ENCODE results near the gene SP3. TPM values are rescaled to one million over a fixed set of nuclear protein-coding genes. Genes with fewer than 3 reads are reported as not detected.

The SP3 gene
- total and polyA plus RNA-seq, 9 of the 15 experiments (the other 6 are each of a cell fraction or from before 2014, with no cell fraction given) = 12.0 to 106 (median 74.9) TPM

GRCh38 chr2:174001107-174001506 lies 35.9 kb upstream of the SP3 start (continued):
- TF ChIP-seq, protein P1, sequence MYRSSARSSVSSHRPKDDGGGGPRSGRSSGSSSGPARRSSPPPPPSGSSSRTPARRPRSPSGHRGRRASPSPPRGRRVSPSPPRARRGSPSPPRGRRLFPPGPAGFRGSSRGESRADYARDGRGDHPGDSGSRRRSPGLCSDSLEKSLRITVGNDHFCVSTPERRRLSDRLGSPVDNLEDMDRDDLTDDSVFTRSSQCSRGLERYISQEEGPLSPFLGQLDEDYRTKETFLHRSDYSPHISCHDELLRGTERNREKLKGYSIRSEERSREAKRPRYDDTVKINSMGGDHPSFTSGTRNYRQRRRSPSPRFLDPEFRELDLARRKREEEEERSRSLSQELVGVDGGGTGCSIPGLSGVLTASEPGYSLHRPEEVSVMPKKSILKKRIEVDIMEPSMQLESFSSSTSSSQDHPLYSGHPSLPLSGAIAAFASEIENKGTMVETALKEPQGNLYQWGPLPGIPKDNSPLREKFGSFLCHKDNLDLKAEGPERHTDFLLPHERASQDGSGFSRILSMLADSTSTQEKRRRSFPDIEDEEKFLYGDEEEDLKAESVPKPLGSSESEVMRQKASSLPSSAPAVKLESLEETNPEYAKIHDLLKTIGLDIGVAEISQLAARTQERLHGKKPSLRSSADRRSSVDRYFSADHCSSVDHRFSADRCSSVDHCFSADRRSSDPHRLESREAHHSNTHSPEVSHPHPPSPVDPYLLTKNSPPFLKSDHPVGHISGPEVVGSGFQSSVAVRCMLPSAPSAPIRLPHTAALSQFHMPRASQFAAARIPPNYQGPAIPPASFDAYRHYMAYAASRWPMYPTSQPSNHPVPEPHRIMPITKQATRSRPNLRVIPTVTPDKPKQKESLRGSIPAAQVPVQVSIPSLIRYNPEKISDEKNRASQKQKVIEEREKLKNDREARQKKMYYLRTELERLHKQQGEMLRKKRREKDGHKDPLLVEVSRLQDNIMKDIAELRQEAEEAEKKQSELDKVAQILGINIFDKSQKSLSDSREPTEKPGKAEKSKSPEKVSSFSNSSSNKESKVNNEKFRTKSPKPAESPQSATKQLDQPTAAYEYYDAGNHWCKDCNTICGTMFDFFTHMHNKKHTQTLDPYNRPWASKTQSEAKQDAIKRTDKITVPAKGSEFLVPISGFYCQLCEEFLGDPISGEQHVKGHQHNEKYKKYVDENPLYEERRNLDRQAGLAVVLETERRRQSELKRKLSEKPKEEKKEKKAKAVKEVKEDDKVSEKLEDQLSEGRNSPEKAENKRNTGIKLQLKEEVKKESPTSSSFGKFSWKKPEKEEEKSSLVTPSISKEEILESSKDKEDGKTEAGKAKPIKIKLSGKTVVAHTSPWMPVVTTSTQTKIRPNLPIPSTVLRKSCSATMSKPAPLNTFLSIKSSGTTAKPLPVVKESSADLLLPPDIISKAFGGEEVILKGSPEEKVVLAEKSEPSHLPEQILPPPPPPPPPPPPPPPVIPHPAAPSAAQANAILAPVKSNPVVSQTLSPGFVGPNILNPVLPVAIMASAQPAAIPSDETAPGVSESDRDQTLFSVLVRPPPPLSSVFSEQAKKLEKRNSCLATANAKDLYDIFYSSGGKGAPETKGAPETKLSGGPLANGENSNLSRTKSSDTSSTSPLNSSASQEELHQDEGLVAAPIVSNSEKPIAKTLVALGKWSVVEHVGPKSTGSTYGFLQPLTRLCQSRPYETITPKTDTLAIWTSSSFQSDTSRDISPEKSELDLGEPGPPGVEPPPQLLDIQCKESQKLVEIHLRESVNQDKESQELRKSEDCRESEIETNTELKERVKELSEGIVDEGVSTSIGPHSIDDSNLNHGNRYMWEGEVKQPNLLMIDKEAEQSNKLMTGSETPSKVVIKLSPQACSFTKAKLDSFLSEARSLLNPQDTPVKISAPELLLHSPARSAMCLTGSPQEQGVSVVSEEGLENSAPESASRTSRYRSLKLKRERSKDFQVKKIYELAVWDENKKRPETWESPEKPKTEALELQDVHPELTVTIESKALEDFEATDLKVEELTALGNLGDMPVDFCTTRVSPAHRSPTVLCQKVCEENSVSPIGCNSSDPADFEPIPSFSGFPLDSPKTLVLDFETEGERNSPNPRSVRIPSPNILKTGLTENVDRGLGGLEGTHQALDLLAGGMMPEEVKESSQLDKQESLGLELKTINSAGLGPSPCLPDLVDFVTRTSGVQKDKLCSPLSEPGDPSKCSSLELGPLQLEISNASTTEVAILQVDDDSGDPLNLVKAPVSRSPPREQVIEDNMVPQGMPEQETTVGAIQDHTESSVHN (IDR thresholded peaks at IDR 0.05; ENCODE audit: borderline replicate concordance in 1 of 2, low read depth in 1 of 2) = no peak
- no peak for TF ChIP-seq HIVEP1 (CRISPR knock-in tag; IDR thresholded peaks at IDR 0.05)
- no peak for TF ChIP-seq CXXC5 (CRISPR knock-in tag; IDR thresholded peaks at IDR 0.05)
- no peak for TF ChIP-seq CHCHD3 (CRISPR knock-in tag; IDR thresholded peaks at IDR 0.05)
- TF ChIP-seq, protein P2, sequence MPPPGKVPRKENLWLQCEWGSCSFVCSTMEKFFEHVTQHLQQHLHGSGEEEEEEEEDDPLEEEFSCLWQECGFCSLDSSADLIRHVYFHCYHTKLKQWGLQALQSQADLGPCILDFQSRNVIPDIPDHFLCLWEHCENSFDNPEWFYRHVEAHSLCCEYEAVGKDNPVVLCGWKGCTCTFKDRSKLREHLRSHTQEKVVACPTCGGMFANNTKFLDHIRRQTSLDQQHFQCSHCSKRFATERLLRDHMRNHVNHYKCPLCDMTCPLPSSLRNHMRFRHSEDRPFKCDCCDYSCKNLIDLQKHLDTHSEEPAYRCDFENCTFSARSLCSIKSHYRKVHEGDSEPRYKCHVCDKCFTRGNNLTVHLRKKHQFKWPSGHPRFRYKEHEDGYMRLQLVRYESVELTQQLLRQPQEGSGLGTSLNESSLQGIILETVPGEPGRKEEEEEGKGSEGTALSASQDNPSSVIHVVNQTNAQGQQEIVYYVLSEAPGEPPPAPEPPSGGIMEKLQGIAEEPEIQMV (tag; conservative IDR thresholded peaks at IDR 0.05; ENCODE audit: low read depth) = no peak
- no peak for TF ChIP-seq NRF1 (conservative IDR thresholded peaks at IDR 0.05 in 1 of 2, IDR thresholded peaks at IDR 0.05 in 1 of 2)
- no peak for TF ChIP-seq ZNF212 (CRISPR knock-in tag; IDR thresholded peaks at IDR 0.05)
- TF ChIP-seq ZBTB11 (CRISPR knock-in tag; IDR thresholded peaks at IDR 0.05) = no peak
- TF ChIP-seq U2AF2 (optimal IDR thresholded peaks at IDR 0.05; ENCODE audit: low read depth, low read length) = no peak
- no peak for TF ChIP-seq E2F8 (IDR thresholded peaks at IDR 0.05; ENCODE audit: low read depth, partially characterized antibody)
- TF ChIP-seq BACH1 (tag; IDR thresholded peaks at IDR 0.05) = no peak

All from K562 (cell line).